T-helper 1 cell (primary cell): ENCODE data around the gene CD300LB.
"Not testable (repeated sequence)": the region's sequence is repeated elsewhere in the genome, so short reads cannot be mapped to it uniquely, and the experiment has no call there.

Experiments
- DNase-seq, 5 donors: peaks; one replicate each; pipeline ENCODE4 v3.0.0-alpha.2; 2012 to 2020

CD300LB gene

GRCh38 chr17:74490716-74491115 is 40.6 kb downstream of the CD300LB start:
- no peak for DNase-seq

- DNase-seq = not testable (repeated sequence)
Measured at GRCh38 chr17:74488276-74488675, 43.0 kb downstream of the CD300LB start.

GRCh38 chr17:74485841-74486240 is 45.4 kb downstream of the CD300LB start:
- DNase-seq = no peak

GRCh38 chr17:74485022-74485743 is 46.1 kb downstream of the CD300LB start:
- no peak for DNase-seq

GRCh38 chr17:74484066-74484465 is 47.2 kb downstream of the CD300LB start:
- DNase-seq = no peak

- DNase-seq = no peak
Measured at GRCh38 chr17:74481621-74482020, 49.7 kb downstream of the CD300LB start.

- DNase-seq = no peak
Measured at GRCh38 chr17:74480290-74480689, 51.0 kb downstream of the CD300LB start.

GRCh38 chr17:74478420-74479100 is 52.7 kb downstream of the CD300LB start:
- DNase-seq = peak in 2 of 5 donors; percentile 25 to 86

GRCh38 chr17:74477411-74477810 is 53.9 kb downstream of the CD300LB start:
- DNase-seq = no peak

- DNase-seq = no peak
Measured at GRCh38 chr17:74475189-74475588, 56.1 kb downstream of the CD300LB start.

GRCh38 chr17:74474043-74474792 is 57.1 kb downstream of the CD300LB start:
- peak in 2 of 5 donors; percentile 21 to 54 for DNase-seq

GRCh38 chr17:74473294-74473693 is 58.0 kb downstream of the CD300LB start:
- no peak for DNase-seq

GRCh38 chr17:74472890-74473289 is 58.4 kb downstream of the CD300LB start:
- no peak for DNase-seq

- no peak for DNase-seq
Measured at GRCh38 chr17:74471341-74471740, 59.9 kb downstream of the CD300LB start.
